GM19328 (cell line): ENCODE data around the gene COL5A3.
"Not testable (repeated sequence)": the region's sequence is repeated elsewhere in the genome, so short reads cannot be mapped to it uniquely, and the experiment has no call there.

Experiments used
- ATAC-seq: cut with Tn5 transposase; IDR thresholded peaks from one replicate; pipeline ENCODE4 v1.9.1; 2021; ENCODE audit warnings: mild to moderate bottlenecking, moderate library complexity; ENCODE audit not compliant: unreplicated experiment

COL5A3 gene

GRCh38 chr19:9972103-9972502 lies 38.2 kb downstream of the COL5A3 start:
- ATAC-seq, result no peak

- ATAC-seq, result no peak
Observed at GRCh38 chr19:9971166-9971897, 39.0 kb downstream of the COL5A3 start.

GRCh38 chr19:9970481-9970880 lies 39.8 kb downstream of the COL5A3 start:
- ATAC-seq, result no peak

GRCh38 chr19:9969688-9969975 lies 40.7 kb downstream of the COL5A3 start:
- ATAC-seq, result no peak

- ATAC-seq, result no peak
Observed at GRCh38 chr19:9968820-9969687, 41.2 kb downstream of the COL5A3 start.

GRCh38 chr19:9967326-9967725 lies 43.0 kb downstream of the COL5A3 start:
- no peak for ATAC-seq

GRCh38 chr19:9966448-9966847 lies 43.9 kb downstream of the COL5A3 start:
- ATAC-seq, result no peak

- no peak for ATAC-seq
Observed at GRCh38 chr19:9966024-9966423, 44.3 kb downstream of the COL5A3 start.

- ATAC-seq, result no peak
Observed at GRCh38 chr19:9962623-9963290, 47.5 kb downstream of the COL5A3 start.

- no peak for ATAC-seq
Observed at GRCh38 chr19:9961103-9961502, 49.2 kb downstream of the COL5A3 start.

GRCh38 chr19:9958379-9958821 lies 51.9 kb downstream of the COL5A3 start:
- no peak for ATAC-seq

GRCh38 chr19:9956956-9957355 lies 53.3 kb downstream of the COL5A3 start:
- no peak for ATAC-seq

- ATAC-seq, result no peak
Observed at GRCh38 chr19:9953802-9954542, 56.3 kb downstream of the COL5A3 start.

- no peak for ATAC-seq
Observed at GRCh38 chr19:9952276-9952675, 58.0 kb downstream of the COL5A3 start.

GRCh38 chr19:9947441-9947840 lies 62.9 kb downstream of the COL5A3 start:
- ATAC-seq, result no peak

GRCh38 chr19:9946528-9947125 lies 63.7 kb downstream of the COL5A3 start:
- ATAC-seq, result not testable (repeated sequence)

GRCh38 chr19:9945319-9945966 lies 64.9 kb downstream of the COL5A3 start:
- no peak for ATAC-seq

- ATAC-seq, result no peak
Observed at GRCh38 chr19:9943744-9944143, 66.6 kb downstream of the COL5A3 start.

GRCh38 chr19:9941671-9942070 lies 68.6 kb downstream of the COL5A3 start:
- ATAC-seq, result no peak

- no peak for ATAC-seq
Observed at GRCh38 chr19:9941231-9941630, 69.1 kb downstream of the COL5A3 start.
